GM23338 (cell line): Measurements from ENCODE around the gene UBE3C. TPM values are rescaled to one million over a fixed set of nuclear protein-coding genes. Genes with fewer than 3 reads are reported as not detected.

ENCODE experiments used
- ATAC-seq: fragments of 200-7000 bp; cut with Tn5 transposase; 3 replicates; pipeline ENCODE4 v1.9.1; 2020
- DNase-seq: peaks from one replicate; pipeline ENCODE4 v3.0.0-alpha.2; 2015; ENCODE audit warnings: low spot score
- H2AFZ ChIP-seq: fragments of 200-600 bp; sonication (generic); 2 replicates; pipeline ENCODE4 v1.8.0; 2016; ENCODE audit warnings: antibody characterized with exemption, mild to moderate bottlenecking, moderate library complexity
- H3F3A ChIP-seq: fragments of 200-600 bp; sonication (generic); replicated peaks from 2 replicates; pipeline ENCODE4 v1.8.0; 2017; ENCODE audit warnings: antibody characterized with exemption, mixed run types, low read depth
- H3K27ac ChIP-seq: fragments of 200-600 bp; sonication (generic); 2 replicates; pipeline ENCODE4 v1.6.1; 2016; ENCODE audit warnings: low read depth
- H3K27me3 ChIP-seq: fragments of 200-600 bp; sonication (generic); 2 replicates; pipeline ENCODE4 v1.8.0; 2016; ENCODE audit warnings: mild to moderate bottlenecking, mixed run types, moderate library complexity; ENCODE audit not compliant: insufficient read depth
- H3K36me3 ChIP-seq: fragments of 200-600 bp; sonication (generic); 2 replicates; pipeline ENCODE4 v1.8.0; 2016; ENCODE audit warnings: mild to moderate bottlenecking; ENCODE audit not compliant: insufficient read depth
- H3K4me1 ChIP-seq: fragments of 200-600 bp; sonication (generic); 2 replicates; pipeline ENCODE4 v1.8.0; 2016; ENCODE audit warnings: mild to moderate bottlenecking, moderate library complexity; ENCODE audit not compliant: insufficient read depth
- H3K4me2 ChIP-seq: fragments of 200-600 bp; sonication (generic); 2 replicates; pipeline ENCODE4 v1.7.1; 2017; ENCODE audit warnings: mixed run types
- H3K4me3 ChIP-seq: fragments of 200-600 bp; sonication (generic); 2 replicates; pipeline ENCODE4 v1.6.1; 2016; ENCODE audit warnings: mixed run types
- H3K79me2 ChIP-seq: fragments of 200-600 bp; sonication (generic); replicated peaks from 2 replicates; pipeline ENCODE4 v1.8.0; 2017; ENCODE audit warnings: mild to moderate bottlenecking; ENCODE audit not compliant: insufficient read depth
- H3K9me2 ChIP-seq: fragments of 200-600 bp; sonication (generic); 2 replicates; pipeline ENCODE4 v1.8.0; 2017; ENCODE audit not compliant: insufficient read depth
- H4K20me1 ChIP-seq: fragments of 200-600 bp; sonication (generic); replicated peaks from 2 replicates; pipeline ENCODE4 v1.8.0; 2017; ENCODE audit warnings: mild to moderate bottlenecking; ENCODE audit not compliant: insufficient read depth
- H3K27ac Mint-ChIP-seq: 2 replicates; pipeline ENCODE4 v1.8.0; 2020; ENCODE audit warnings: inconsistent platforms, mild to moderate bottlenecking, moderate library complexity, mixed read lengths
- H3K27me3 Mint-ChIP-seq: 3 replicates; pipeline ENCODE4 v1.8.0; 2022; ENCODE audit warnings: low read depth, mild to moderate bottlenecking, moderate library complexity, mixed read lengths, inconsistent platforms; ENCODE audit not compliant: insufficient read depth, poor library complexity
- H3K36me3 Mint-ChIP-seq: 3 replicates; pipeline ENCODE4 v1.8.0; 2021; ENCODE audit warnings: low read depth, mild to moderate bottlenecking, inconsistent platforms, moderate library complexity, mixed read lengths
- H3K4me1 Mint-ChIP-seq: 3 replicates; pipeline ENCODE4 v1.8.0; 2020; ENCODE audit warnings: mild to moderate bottlenecking, inconsistent platforms, mixed read lengths
- H3K4me3 Mint-ChIP-seq: 3 replicates; pipeline ENCODE4 v1.8.0; 2021; ENCODE audit warnings: moderate library complexity, mild to moderate bottlenecking, inconsistent platforms, mixed read lengths
- H3K9me3 Mint-ChIP-seq: 3 replicates; pipeline ENCODE4 v1.8.0; 2020; ENCODE audit warnings: moderate library complexity, mild to moderate bottlenecking, inconsistent platforms, mixed read lengths
- CREB1 ChIP-seq: fragments of 250-450 bp; sonication (Bioruptor Pico); IDR thresholded peaks from 2 replicates; pipeline ENCODE4 v1.5.0; 2020; ENCODE audit warnings: low read depth, mild to moderate bottlenecking, moderate library complexity
- CTCF ChIP-seq, 2 experiments: fragments of 200-600 bp in 1 of 2; sonication (generic) in 1 of 2; conservative IDR thresholded peaks; 2 replicates each; pipeline versions ENCODE4 v1.5.1 to v1.6.1; 2016 to 2017; ENCODE audit warnings: antibody characterized with exemption in 2 of 2, low read depth in 2 of 2, mild to moderate bottlenecking in 2 of 2, moderate library complexity in 1 of 2
- ETS1 ChIP-seq: IDR thresholded peaks from 2 replicates; pipeline ENCODE4 v1.6.1; 2016; ENCODE audit warnings: antibody characterized with exemption
- EZH2 ChIP-seq: fragments of 200-600 bp; sonication (generic); IDR thresholded peaks from one replicate; pipeline ENCODE4 v1.8.0; 2017; ENCODE audit warnings: antibody characterized with exemption, mild to moderate bottlenecking, low read depth; ENCODE audit not compliant: unreplicated experiment
- EZH2phosphoT487 ChIP-seq: fragments of 200-600 bp; sonication (generic); IDR thresholded peaks from one replicate; pipeline ENCODE4 v1.8.1; 2018; ENCODE audit warnings: antibody characterized with exemption; ENCODE audit not compliant: unreplicated experiment
- JUNB ChIP-seq: IDR thresholded peaks from one replicate; pipeline ENCODE4 v1.6.1; 2016; ENCODE audit warnings: antibody characterized with exemption; ENCODE audit not compliant: unreplicated experiment
- NANOG ChIP-seq: IDR thresholded peaks from 2 replicates; pipeline ENCODE4 v1.6.1; 2016; ENCODE audit warnings: antibody characterized with exemption, borderline replicate concordance
- POLR2AphosphoS5 ChIP-seq: IDR thresholded peaks from 2 replicates; pipeline ENCODE4 v1.6.1; 2016; ENCODE audit warnings: antibody characterized with exemption, low read depth
- REST ChIP-seq: IDR thresholded peaks from one replicate; pipeline ENCODE4 v1.6.1; 2018; ENCODE audit warnings: antibody characterized with exemption; ENCODE audit not compliant: unreplicated experiment
- STAT1 ChIP-seq: IDR thresholded peaks from one replicate; pipeline ENCODE4 v1.6.1; 2016; ENCODE audit warnings: antibody characterized with exemption; ENCODE audit not compliant: unreplicated experiment
- ZNF114 ChIP-seq: fragments of 250-450 bp; sonication (Bioruptor Pico); IDR thresholded peaks from 2 replicates; pipeline ENCODE4 v1.5.0; 2020; ENCODE audit warnings: mild to moderate bottlenecking, moderate library complexity
- ZNF331 ChIP-seq: fragments of 250-450 bp; sonication (Bioruptor Pico); IDR thresholded peaks from 2 replicates; pipeline ENCODE4 v1.5.0; 2020; ENCODE audit warnings: low read depth, mild to moderate bottlenecking, moderate library complexity
- ZNF462 ChIP-seq: fragments of 250-450 bp; sonication (Bioruptor Pico); IDR thresholded peaks from 2 replicates; pipeline ENCODE4 v1.5.0; 2020; ENCODE audit warnings: mild to moderate bottlenecking, moderate library complexity
- polyA plus RNA-seq: library from polyadenylated mRNA; unstranded; fragments of >200 nt; fragmentation: Nextera tagmentation; extraction: Ambion mirVana; gene quantifications from 2 replicates; pipeline ENCODE4 v1.2.1, GENCODE V29; 2016
- total RNA-seq: library from RNA; depleted of rRNA; stranded (reverse); fragments of >200 nt; shearing (Covaris generic); gene quantifications from 2 replicates; pipeline ENCODE4 v1.2.3, GENCODE V29; 2014

Gene UBE3C
- total and polyA plus RNA-seq, 2 experiments from 2014 or later, result 16.8 to 76.9 TPM

- Histone ChIP-seq H3K79me2 (no peaks in the 10 kb centered on the region), H3K4me1 (no peaks in the 10 kb centered on the region), H3K9me2 (no peaks in the 10 kb centered on the region), H2AFZ (peak overlapping the region; percentile 84; the same call in 1 of the 2 replicates), H4K20me1 (no peaks in the 10 kb centered on the region), H3F3A (peaks cover 8% of the 10 kb centered on the region; the same call in 1 of the 2 replicates), H3K27me3 (no peaks in the 10 kb centered on the region), H3K27ac (no peak overlapping the region), H3K36me3 (no peaks in the 10 kb centered on the region), H3K4me3 (no peak overlapping the region), H3K4me2 (0 out of 2 replicates have a peak overlapping the region, but pooled peaks have one; percentile 14)
- Mint-ChIP-seq H3K27me3 (peaks cover 18% of the 10 kb centered on the region), H3K9me3 (peaks cover 19% of the 10 kb centered on the region), H3K27ac (no peak overlapping the region), H3K36me3 (peaks cover 8% of the 10 kb centered on the region), H3K4me3 (no peak overlapping the region), H3K4me1 (peaks cover 12% of the 10 kb centered on the region)
- TF ChIP-seq CREB1 (CRISPR knock-in tag) (no peak), REST (no peak), ETS1 (no peak), ZNF331 (CRISPR knock-in tag) (no peak), CTCF (conservative IDR thresholded peaks at IDR 0.05; ENCODE audit: low read depth in 2 of 2) (no peak), JUNB (no peak), EZH2 (no peak), STAT1 (no peak), ZNF462 (CRISPR knock-in tag) (no peak), EZH2phosphoT487 (no peak), ZNF114 (CRISPR knock-in tag) (no peak), NANOG (no peak), POLR2AphosphoS5 (no peak)
- peak; percentile 53 for DNase-seq
- peak; percentile 60 for ATAC-seq
These were observed 154.2 kb downstream of the UBE3C start for GRCh38 chr7:157292770-157293412.
